Measurements from ENCODE around the gene NELL1.
"Not testable (repeated sequence)": the region's sequence is repeated elsewhere in the genome, so short reads cannot be mapped to it uniquely, and the experiment has no call there.

The NELL1 gene

DNA sequence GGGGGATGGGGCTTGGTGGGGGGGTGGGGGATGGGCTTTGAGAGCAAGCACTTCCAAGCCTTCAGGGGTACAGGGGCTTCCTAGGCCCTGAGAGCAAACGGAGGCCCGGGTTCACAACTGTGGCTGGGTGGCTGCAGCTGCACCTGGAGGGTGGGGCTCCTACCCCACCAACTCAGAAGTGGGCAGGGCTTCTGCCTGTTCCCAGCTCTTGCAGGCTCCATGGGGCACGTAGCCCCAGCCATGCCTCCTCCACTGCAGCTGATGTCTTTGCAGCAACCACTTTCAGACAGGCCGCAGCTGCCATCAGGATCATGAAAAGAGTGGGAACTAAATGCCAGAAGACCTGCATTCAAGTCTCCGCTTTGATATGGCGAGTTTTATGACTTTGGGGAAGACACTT lies 464.3 kb downstream of the NELL1 start:
- no peaks in the 10 kb centered on the region for H3K4me1 ChIP-seq (ENCODE audit: control insufficient read depth in 1 of 2, insufficient read depth in 2 of 2, low read length in 2 of 2)
- H3K9ac ChIP-seq (ENCODE audit: low read depth in 1 of 2, low read length in 2 of 2) = no peak overlapping the region
- H3K36me3 ChIP-seq (ENCODE audit: control insufficient read depth in 1 of 2, insufficient read depth in 2 of 2, low read length in 2 of 2) = no peaks in the 10 kb centered on the region
- no peaks in the 10 kb centered on the region for H3K9me3 ChIP-seq (ENCODE audit: control insufficient read depth in 1 of 2, low read length in 2 of 2)
- H3K4me3 ChIP-seq (ENCODE audit: low read depth in 1 of 2, low read length in 2 of 2) = no peak overlapping the region
- no peaks in the 10 kb centered on the region for H3K27me3 ChIP-seq (ENCODE audit: control insufficient read depth in 1 of 2, insufficient read depth in 2 of 2, low read length in 2 of 2)
- no peak overlapping the region for H3K27ac ChIP-seq (ENCODE audit: low read depth, low read length)

DNA sequence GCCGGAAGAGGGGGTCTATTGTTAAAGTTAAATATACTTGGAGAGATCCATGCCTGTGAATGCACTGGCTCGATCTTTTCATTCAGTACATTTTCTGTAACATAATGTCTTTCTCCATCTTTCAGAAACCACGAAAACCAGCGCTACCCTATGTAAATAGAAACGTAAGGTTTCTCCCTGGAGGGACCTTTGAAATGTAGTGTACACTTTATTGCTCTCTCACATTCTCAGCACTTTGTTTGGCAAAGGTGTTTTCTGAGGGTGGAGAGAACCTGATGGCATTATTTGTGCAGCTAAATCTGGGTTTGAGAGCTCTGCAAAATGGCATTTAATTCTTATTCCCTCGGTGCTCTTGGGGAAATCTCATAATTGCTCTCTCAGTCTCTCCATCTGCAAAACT lies 468.4 kb downstream of the NELL1 start:
- H3K4me1 ChIP-seq (ENCODE audit: control insufficient read depth in 1 of 2, insufficient read depth in 2 of 2, low read length in 2 of 2) = no peaks in the 10 kb centered on the region
- H3K4me3 ChIP-seq (ENCODE audit: low read depth in 1 of 2, low read length in 2 of 2) = no peak overlapping the region
- H3K27ac ChIP-seq (ENCODE audit: low read depth, low read length) = no peak overlapping the region
- no peaks in the 10 kb centered on the region for H3K27me3 ChIP-seq (ENCODE audit: control insufficient read depth in 1 of 2, insufficient read depth in 2 of 2, low read length in 2 of 2)
- no peaks in the 10 kb centered on the region for H3K36me3 ChIP-seq (ENCODE audit: control insufficient read depth in 1 of 2, insufficient read depth in 2 of 2, low read length in 2 of 2)
- no peak overlapping the region for H3K9ac ChIP-seq (ENCODE audit: low read depth in 1 of 2, low read length in 2 of 2)
- H3K9me3 ChIP-seq (ENCODE audit: control insufficient read depth in 1 of 2, low read length in 2 of 2) = no peaks in the 10 kb centered on the region

DNA sequence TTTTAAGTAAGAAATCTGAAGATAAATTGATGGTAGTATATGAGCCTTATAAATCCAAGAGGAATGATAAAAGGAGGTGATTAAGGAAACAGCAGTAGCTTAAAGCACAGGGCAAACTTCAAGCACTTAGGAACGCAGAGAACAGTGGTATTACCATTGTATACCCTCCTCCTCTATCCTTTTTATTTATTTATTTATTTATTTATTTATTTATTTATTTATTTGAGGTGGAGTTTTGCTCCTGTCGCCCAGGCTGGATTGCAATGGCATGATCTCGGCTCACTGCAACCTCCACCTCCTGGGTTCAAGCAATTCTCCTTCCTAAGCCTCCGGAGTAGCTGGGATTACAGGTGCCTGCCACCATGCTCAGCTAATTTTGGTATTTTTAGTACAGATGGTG lies 472.2 kb downstream of the NELL1 start:
- H3K9me3 ChIP-seq (ENCODE audit: control insufficient read depth in 1 of 2, low read length in 2 of 2); H3K4me1 ChIP-seq (ENCODE audit: control insufficient read depth in 1 of 2, insufficient read depth in 2 of 2, low read length in 2 of 2); H3K36me3 ChIP-seq (ENCODE audit: control insufficient read depth in 1 of 2, insufficient read depth in 2 of 2, low read length in 2 of 2); H3K27me3 ChIP-seq (ENCODE audit: control insufficient read depth in 1 of 2, insufficient read depth in 2 of 2, low read length in 2 of 2); H3K27ac ChIP-seq (ENCODE audit: low read depth, low read length); H3K9ac ChIP-seq (ENCODE audit: low read depth in 1 of 2, low read length in 2 of 2); H3K4me3 ChIP-seq (ENCODE audit: low read depth in 1 of 2, low read length in 2 of 2): not testable (repeated sequence)

- Histone ChIP-seq H3K27ac (ENCODE audit: low read depth, low read length) (no peak overlapping the region), H3K4me3 (ENCODE audit: low read depth in 1 of 2, low read length in 2 of 2) (no peak overlapping the region), H3K36me3 (ENCODE audit: control insufficient read depth in 1 of 2, insufficient read depth in 2 of 2, low read length in 2 of 2) (no peaks in the 10 kb centered on the region), H3K9me3 (ENCODE audit: control insufficient read depth in 1 of 2, low read length in 2 of 2) (no peaks in the 10 kb centered on the region), H3K4me1 (ENCODE audit: control insufficient read depth in 1 of 2, insufficient read depth in 2 of 2, low read length in 2 of 2) (no peaks in the 10 kb centered on the region), H3K9ac (ENCODE audit: low read depth in 1 of 2, low read length in 2 of 2) (no peak overlapping the region), H3K27me3 (ENCODE audit: control insufficient read depth in 1 of 2, insufficient read depth in 2 of 2, low read length in 2 of 2) (no peaks in the 10 kb centered on the region)
Observed at GRCh38 chr11:21142007-21142406, 472.6 kb downstream of the NELL1 start.

DNA sequence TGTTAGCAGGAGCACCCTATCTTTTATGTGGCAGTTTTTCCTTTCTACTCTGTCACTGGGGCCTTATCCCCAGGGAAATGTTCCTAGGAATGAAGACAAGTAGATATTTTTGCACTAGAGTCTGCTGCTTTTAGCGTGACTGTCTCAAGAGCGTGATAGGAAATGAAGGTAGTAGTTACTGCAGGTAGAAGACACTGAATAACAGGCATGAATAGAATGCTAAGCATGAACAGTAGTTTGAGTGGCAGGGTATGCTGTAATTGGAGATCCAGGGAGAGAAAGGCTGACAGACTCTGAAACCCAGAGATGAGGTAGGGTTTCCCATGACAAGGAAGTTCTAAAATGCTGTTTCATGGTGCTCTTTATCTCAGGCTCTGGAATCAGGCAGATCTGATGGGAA lies 475.1 kb downstream of the NELL1 start:
- Histone ChIP-seq H3K9me3 (ENCODE audit: control insufficient read depth in 1 of 2, low read length in 2 of 2) (no peaks in the 10 kb centered on the region), H3K27ac (ENCODE audit: low read depth, low read length) (no peak overlapping the region), H3K36me3 (ENCODE audit: control insufficient read depth in 1 of 2, insufficient read depth in 2 of 2, low read length in 2 of 2) (no peaks in the 10 kb centered on the region), H3K4me1 (ENCODE audit: control insufficient read depth in 1 of 2, insufficient read depth in 2 of 2, low read length in 2 of 2) (no peaks in the 10 kb centered on the region), H3K4me3 (ENCODE audit: low read depth in 1 of 2, low read length in 2 of 2) (no peak overlapping the region), H3K9ac (ENCODE audit: low read depth in 1 of 2, low read length in 2 of 2) (no peak overlapping the region), H3K27me3 (ENCODE audit: control insufficient read depth in 1 of 2, insufficient read depth in 2 of 2, low read length in 2 of 2) (no peaks in the 10 kb centered on the region)

- H3K27ac ChIP-seq (ENCODE audit: low read depth, low read length) = no peak overlapping the region
- H3K9me3 ChIP-seq (ENCODE audit: control insufficient read depth in 1 of 2, low read length in 2 of 2) = no peaks in the 10 kb centered on the region
- no peak overlapping the region for H3K9ac ChIP-seq (ENCODE audit: low read depth in 1 of 2, low read length in 2 of 2)
- H3K36me3 ChIP-seq (ENCODE audit: control insufficient read depth in 1 of 2, insufficient read depth in 2 of 2, low read length in 2 of 2) = no peaks in the 10 kb centered on the region
- H3K27me3 ChIP-seq (ENCODE audit: control insufficient read depth in 1 of 2, insufficient read depth in 2 of 2, low read length in 2 of 2) = no peaks in the 10 kb centered on the region
- no peak overlapping the region for H3K4me3 ChIP-seq (ENCODE audit: low read depth in 1 of 2, low read length in 2 of 2)
- H3K4me1 ChIP-seq (ENCODE audit: control insufficient read depth in 1 of 2, insufficient read depth in 2 of 2, low read length in 2 of 2) = no peaks in the 10 kb centered on the region
Observed at GRCh38 chr11:21148376-21148775, 479.0 kb downstream of the NELL1 start.

DNA sequence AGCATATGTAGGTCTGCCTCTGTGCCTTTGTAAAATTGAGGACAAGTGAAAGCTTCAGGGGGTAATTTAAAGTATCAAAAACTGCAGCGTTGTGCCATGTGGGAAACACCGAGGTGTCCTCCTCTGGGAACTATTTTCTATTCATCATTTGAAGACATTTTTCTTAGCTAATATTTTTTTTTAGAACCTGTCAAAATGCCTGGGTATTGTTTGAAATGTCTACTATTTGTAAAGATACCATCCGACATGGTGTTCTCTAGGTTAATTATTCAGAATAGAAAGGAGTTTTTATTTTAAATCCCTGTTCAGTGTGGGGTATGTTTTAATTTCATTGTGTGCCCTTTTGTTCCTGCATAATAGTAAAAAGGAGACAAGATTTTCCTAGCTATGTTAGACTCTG lies 490.8 kb downstream of the NELL1 start:
- Histone ChIP-seq H3K4me1 (ENCODE audit: control insufficient read depth in 1 of 2, insufficient read depth in 2 of 2, low read length in 2 of 2) (no peaks in the 10 kb centered on the region), H3K4me3 (ENCODE audit: low read depth in 1 of 2, low read length in 2 of 2) (no peak overlapping the region)

DNA sequence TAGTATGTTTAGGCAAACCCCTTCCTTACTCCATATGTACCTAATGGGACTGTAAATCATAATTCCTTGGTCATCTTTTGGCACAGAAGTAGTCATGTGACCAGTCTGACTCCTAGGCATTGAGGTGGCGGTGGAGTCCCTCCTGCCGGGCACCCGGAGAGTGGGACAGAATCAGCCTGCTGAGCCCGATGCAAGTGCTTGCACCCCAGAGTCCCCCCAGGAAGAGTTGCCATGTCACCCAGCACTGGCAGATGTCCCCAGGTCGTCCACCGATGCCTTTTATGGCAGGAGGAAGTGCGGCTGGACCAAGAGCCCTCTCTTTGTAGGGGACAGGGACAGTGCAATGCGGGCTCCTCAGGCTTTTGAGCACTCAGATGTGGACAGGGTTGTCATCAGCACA lies 500.3 kb downstream of the NELL1 start:
- Histone ChIP-seq H3K4me3 (ENCODE audit: low read depth in 1 of 2, low read length in 2 of 2) (no peak overlapping the region), H3K36me3 (ENCODE audit: control insufficient read depth in 1 of 2, insufficient read depth in 2 of 2, low read length in 2 of 2) (no peaks in the 10 kb centered on the region), H3K27ac (ENCODE audit: low read depth, low read length) (no peak overlapping the region), H3K9me3 (ENCODE audit: control insufficient read depth in 1 of 2, low read length in 2 of 2) (no peaks in the 10 kb centered on the region), H3K4me1 (ENCODE audit: control insufficient read depth in 1 of 2, insufficient read depth in 2 of 2, low read length in 2 of 2) (no peaks in the 10 kb centered on the region), H3K27me3 (ENCODE audit: control insufficient read depth in 1 of 2, insufficient read depth in 2 of 2, low read length in 2 of 2) (no peaks in the 10 kb centered on the region), H3K9ac (ENCODE audit: low read depth in 1 of 2, low read length in 2 of 2) (no peak overlapping the region)

More for the DNA sequence above, 490.8 kb downstream of the NELL1 start:
- H3K36me3 ChIP-seq (ENCODE audit: control insufficient read depth in 1 of 2, insufficient read depth in 2 of 2, low read length in 2 of 2) = no peaks in the 10 kb centered on the region
- no peaks in the 10 kb centered on the region for H3K27me3 ChIP-seq (ENCODE audit: control insufficient read depth in 1 of 2, insufficient read depth in 2 of 2, low read length in 2 of 2)
- no peaks in the 10 kb centered on the region for H3K9me3 ChIP-seq (ENCODE audit: control insufficient read depth in 1 of 2, low read length in 2 of 2)
- H3K27ac ChIP-seq (ENCODE audit: low read depth, low read length) = no peak overlapping the region
- no peak overlapping the region for H3K9ac ChIP-seq (ENCODE audit: low read depth in 1 of 2, low read length in 2 of 2)

GRCh38 chr11:21173476-21173875 lies 504.1 kb downstream of the NELL1 start:
- H3K9me3 ChIP-seq (ENCODE audit: control insufficient read depth in 1 of 2, low read length in 2 of 2) = no peaks in the 10 kb centered on the region
- no peak overlapping the region for H3K9ac ChIP-seq (ENCODE audit: low read depth in 1 of 2, low read length in 2 of 2)

GRCh38 chr11:21174781-21175180 lies 505.4 kb downstream of the NELL1 start:
- Histone ChIP-seq H3K36me3 (ENCODE audit: control insufficient read depth in 1 of 2, insufficient read depth in 2 of 2, low read length in 2 of 2) (no peaks in the 10 kb centered on the region), H3K27ac (ENCODE audit: low read depth, low read length) (no peak overlapping the region), H3K27me3 (ENCODE audit: control insufficient read depth in 1 of 2, insufficient read depth in 2 of 2, low read length in 2 of 2) (no peaks in the 10 kb centered on the region), H3K4me1 (ENCODE audit: control insufficient read depth in 1 of 2, insufficient read depth in 2 of 2, low read length in 2 of 2) (no peaks in the 10 kb centered on the region), H3K4me3 (ENCODE audit: low read depth in 1 of 2, low read length in 2 of 2) (no peak overlapping the region), H3K9ac (ENCODE audit: low read depth in 1 of 2, low read length in 2 of 2) (no peak overlapping the region), H3K9me3 (ENCODE audit: control insufficient read depth in 1 of 2, low read length in 2 of 2) (no peaks in the 10 kb centered on the region)

More at GRCh38 chr11:21173476-21173875, 504.1 kb downstream of the NELL1 start:
- H3K27ac ChIP-seq (ENCODE audit: low read depth, low read length) = no peak overlapping the region
- no peak overlapping the region for H3K4me3 ChIP-seq (ENCODE audit: low read depth in 1 of 2, low read length in 2 of 2)
- no peaks in the 10 kb centered on the region for H3K36me3 ChIP-seq (ENCODE audit: control insufficient read depth in 1 of 2, insufficient read depth in 2 of 2, low read length in 2 of 2)
- H3K27me3 ChIP-seq (ENCODE audit: control insufficient read depth in 1 of 2, insufficient read depth in 2 of 2, low read length in 2 of 2) = no peaks in the 10 kb centered on the region
- H3K4me1 ChIP-seq (ENCODE audit: control insufficient read depth in 1 of 2, insufficient read depth in 2 of 2, low read length in 2 of 2) = no peaks in the 10 kb centered on the region

DNA sequence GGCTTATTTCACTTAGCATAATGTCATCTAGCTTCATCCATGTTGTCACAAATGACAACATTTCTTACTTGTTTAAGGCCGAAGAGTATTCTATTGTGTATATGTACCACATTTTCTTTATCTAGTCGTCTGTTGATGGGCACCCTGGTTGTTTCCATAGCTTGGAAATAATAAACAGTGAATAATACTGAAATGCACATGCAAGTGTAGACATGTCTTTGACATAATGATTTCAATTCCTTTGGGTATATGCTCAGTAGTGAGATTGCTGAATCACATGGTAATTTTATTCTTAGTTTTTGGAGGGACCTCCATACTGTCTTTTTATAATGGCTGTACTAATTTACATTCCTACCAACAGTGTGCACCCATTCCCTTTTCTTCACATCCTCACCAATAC lies 508.0 kb downstream of the NELL1 start:
- Histone ChIP-seq H3K27me3 (ENCODE audit: control insufficient read depth in 1 of 2, insufficient read depth in 2 of 2, low read length in 2 of 2) (no peaks in the 10 kb centered on the region), H3K4me3 (ENCODE audit: low read depth in 1 of 2, low read length in 2 of 2) (no peak overlapping the region), H3K9ac (ENCODE audit: low read depth in 1 of 2, low read length in 2 of 2) (no peak overlapping the region), H3K36me3 (ENCODE audit: control insufficient read depth in 1 of 2, insufficient read depth in 2 of 2, low read length in 2 of 2) (no peaks in the 10 kb centered on the region), H3K9me3 (ENCODE audit: control insufficient read depth in 1 of 2, low read length in 2 of 2) (no peaks in the 10 kb centered on the region), H3K4me1 (ENCODE audit: control insufficient read depth in 1 of 2, insufficient read depth in 2 of 2, low read length in 2 of 2) (no peaks in the 10 kb centered on the region), H3K27ac (ENCODE audit: low read depth, low read length) (no peak overlapping the region)

Data from duodenal mucosa (tissue), 2 donors.